ENCODE measurements around the gene CLCN7. TPM values are rescaled to one million over a fixed set of nuclear protein-coding genes. Genes with fewer than 3 reads are reported as not detected.

The CLCN7 gene, protein sequence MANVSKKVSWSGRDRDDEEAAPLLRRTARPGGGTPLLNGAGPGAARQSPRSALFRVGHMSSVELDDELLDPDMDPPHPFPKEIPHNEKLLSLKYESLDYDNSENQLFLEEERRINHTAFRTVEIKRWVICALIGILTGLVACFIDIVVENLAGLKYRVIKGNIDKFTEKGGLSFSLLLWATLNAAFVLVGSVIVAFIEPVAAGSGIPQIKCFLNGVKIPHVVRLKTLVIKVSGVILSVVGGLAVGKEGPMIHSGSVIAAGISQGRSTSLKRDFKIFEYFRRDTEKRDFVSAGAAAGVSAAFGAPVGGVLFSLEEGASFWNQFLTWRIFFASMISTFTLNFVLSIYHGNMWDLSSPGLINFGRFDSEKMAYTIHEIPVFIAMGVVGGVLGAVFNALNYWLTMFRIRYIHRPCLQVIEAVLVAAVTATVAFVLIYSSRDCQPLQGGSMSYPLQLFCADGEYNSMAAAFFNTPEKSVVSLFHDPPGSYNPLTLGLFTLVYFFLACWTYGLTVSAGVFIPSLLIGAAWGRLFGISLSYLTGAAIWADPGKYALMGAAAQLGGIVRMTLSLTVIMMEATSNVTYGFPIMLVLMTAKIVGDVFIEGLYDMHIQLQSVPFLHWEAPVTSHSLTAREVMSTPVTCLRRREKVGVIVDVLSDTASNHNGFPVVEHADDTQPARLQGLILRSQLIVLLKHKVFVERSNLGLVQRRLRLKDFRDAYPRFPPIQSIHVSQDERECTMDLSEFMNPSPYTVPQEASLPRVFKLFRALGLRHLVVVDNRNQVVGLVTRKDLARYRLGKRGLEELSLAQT
- polyA plus RNA-seq (ENCODE audit: insufficient read length in 12 of 12): 10 to 100 TPM in 11 of 12 donors, not detected in 1; 12.5 to 36.6 (median 24.0) TPM
- long read RNA-seq, donor 1, full-length matches to known transcripts: 7 of 7 reads
- long read RNA-seq, donor 1, partial matches to known transcripts: 0 of 7 reads
- long read RNA-seq, donor 1, other reads (novel, unspliced or antisense): 0 of 7 reads
- long read RNA-seq, donor 2, full-length matches to known transcripts: 7 of 7 reads
- long read RNA-seq, donor 2, partial matches to known transcripts: 0 of 7 reads
- long read RNA-seq, donor 2, other reads (novel, unspliced or antisense): 0 of 7 reads
- long read RNA-seq, donor 3, full-length matches to known transcripts: 4 of 4 reads
- long read RNA-seq, donor 3, partial matches to known transcripts: 0 of 4 reads
- long read RNA-seq, donor 3, other reads (novel, unspliced or antisense): 0 of 4 reads
- long read RNA-seq, donor 4: 0 reads
- long read RNA-seq, donor 5, full-length matches to known transcripts: 13 of 13 reads
- long read RNA-seq, donor 5, partial matches to known transcripts: 0 of 13 reads
- long read RNA-seq, donor 5, other reads (novel, unspliced or antisense): 0 of 13 reads
- long read RNA-seq, donor 6, full-length matches to known transcripts: 2 of 2 reads
- long read RNA-seq, donor 6, partial matches to known transcripts: 0 of 2 reads
- long read RNA-seq, donor 6, other reads (novel, unspliced or antisense): 0 of 2 reads
- long read RNA-seq, donor 7, full-length matches to known transcripts: 2 of 2 reads
- long read RNA-seq, donor 7, partial matches to known transcripts: 0 of 2 reads
- long read RNA-seq, donor 7, other reads (novel, unspliced or antisense): 0 of 2 reads
- long read RNA-seq, donor 8, full-length matches to known transcripts: 5 of 5 reads
- long read RNA-seq, donor 8, partial matches to known transcripts: 0 of 5 reads
- long read RNA-seq, donor 8, other reads (novel, unspliced or antisense): 0 of 5 reads
- long read RNA-seq, donor 9, full-length matches to known transcripts: 3 of 3 reads
- long read RNA-seq, donor 9, partial matches to known transcripts: 0 of 3 reads
- long read RNA-seq, donor 9, other reads (novel, unspliced or antisense): 0 of 3 reads
- long read RNA-seq, donor 10, full-length matches to known transcripts: 4 of 4 reads
- long read RNA-seq, donor 10, partial matches to known transcripts: 0 of 4 reads
- long read RNA-seq, donor 10, other reads (novel, unspliced or antisense): 0 of 4 reads
- long read RNA-seq, donor 11, full-length matches to known transcripts: 2 of 2 reads
- long read RNA-seq, donor 11, partial matches to known transcripts: 0 of 2 reads
- long read RNA-seq, donor 11, other reads (novel, unspliced or antisense): 0 of 2 reads

DNA sequence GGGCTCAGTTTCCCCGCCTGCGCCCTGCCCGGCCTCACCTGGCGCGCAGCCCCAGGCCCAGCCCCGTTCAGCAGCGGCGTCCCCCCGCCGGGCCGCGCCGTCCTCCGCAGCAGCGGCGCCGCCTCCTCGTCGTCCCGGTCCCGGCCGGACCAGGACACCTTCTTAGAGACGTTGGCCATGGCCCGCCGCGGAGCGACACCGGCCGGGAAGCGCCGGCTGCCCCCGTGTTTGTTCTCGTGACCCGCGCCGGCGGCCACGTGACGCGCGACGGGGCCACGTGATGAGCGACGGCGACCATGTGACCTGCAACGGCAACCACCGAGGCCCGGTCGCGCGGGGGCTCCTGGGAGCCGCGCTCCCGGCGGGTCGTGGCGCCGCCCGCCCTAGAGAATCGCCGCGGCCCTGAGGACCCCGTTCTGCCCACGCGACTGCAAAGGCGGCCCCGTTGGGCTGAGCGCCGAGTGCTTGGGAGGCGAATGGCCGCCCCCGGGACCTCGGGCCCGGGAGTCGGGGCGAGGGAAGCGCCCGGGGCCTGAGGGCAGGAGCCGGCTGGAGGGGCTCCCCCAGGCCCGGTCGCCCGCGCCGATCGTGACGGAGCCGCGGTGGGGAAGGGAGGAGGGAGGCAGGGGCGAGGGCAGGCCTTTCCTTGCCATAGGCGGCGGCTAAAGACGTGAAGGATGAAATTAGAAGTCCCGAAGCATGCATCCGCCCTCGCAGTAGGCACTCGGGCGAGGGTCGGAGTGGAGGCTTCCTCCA lies at the start of gene CLCN7:
Gene CLCN7, minus strand, starts transcription at position 233 of the 756 bp plus-strand sequence. Its CDS starts 54 bp downstream, at position 179.
- DNase-seq: peak; percentile 88

DNA sequence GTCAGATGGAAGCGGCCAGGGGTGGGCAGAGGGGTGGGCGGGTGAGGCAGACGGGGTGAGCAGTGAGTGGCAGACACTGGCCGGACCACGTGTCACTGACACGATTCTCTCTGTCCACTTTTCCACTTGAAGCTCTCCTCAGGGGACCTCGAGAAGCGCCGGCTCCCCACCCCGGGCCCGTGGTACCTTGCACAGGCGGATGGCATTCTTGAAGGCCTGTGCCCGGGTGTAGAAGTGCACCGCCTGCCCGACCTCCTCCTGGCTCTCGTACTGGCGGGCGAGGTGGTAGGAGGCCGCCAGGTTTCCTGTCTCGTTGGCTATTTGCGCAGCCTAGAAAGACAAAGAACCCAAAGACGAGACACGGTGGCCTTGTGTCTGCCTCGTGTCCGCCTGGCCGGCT lies 49.5 kb upstream of the CLCN7 start:
- DNase-seq: no peak

DNA sequence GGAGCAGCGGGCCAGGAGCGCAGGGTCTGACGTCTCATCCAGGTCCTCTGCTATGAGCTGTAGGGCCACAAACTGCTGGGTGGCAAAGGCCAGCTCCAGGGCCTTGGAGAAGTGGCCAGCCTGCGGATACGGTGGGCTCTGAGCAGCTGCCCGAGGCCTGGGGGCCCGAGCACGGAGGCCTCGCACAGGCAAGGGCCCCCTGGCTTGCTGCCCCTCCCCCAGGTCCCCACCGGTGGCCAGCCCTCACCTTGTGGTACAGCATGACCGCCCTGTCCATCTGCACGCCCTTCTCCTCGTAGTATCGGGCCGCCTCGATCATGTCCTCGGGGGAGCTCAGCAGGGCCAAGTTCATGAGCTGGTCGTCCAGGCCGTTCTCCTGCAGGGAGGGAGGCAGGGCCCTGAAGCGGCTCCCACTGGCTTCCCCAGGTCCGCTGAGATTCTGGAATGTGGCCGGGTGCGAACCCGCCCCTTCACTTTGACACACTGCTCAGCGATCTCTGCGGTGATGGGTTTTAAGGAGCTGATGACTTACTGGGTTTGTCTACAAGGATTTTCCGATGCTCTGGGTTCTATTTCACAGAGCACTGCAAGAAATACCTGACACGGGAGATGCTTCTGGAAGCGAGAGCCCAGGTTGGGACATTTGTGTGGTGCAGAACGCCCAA lies 48.9 kb upstream of the CLCN7 start:
- DNase-seq: no peak

DNA sequence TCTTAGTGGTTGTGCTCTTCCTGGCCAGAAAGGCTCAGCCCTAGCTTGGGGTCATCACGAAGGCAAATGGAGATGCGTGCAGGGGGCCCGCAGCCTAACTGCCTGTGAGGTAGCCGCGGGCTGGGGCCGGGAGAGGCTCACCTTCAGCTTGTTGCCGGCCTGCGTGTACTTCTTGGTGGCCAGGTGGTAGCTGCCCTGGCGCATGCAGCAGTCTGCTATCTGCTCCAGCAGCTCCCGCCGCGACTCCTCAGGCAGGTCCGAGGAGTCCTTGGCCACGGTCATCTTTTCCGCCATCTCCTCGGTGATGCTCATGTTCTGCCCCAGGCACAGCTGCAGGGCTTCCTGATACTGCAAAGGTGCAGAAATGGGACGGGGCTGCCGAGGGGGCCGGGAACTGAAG lies 45.6 kb upstream of the CLCN7 start:
- no peak for DNase-seq

DNA sequence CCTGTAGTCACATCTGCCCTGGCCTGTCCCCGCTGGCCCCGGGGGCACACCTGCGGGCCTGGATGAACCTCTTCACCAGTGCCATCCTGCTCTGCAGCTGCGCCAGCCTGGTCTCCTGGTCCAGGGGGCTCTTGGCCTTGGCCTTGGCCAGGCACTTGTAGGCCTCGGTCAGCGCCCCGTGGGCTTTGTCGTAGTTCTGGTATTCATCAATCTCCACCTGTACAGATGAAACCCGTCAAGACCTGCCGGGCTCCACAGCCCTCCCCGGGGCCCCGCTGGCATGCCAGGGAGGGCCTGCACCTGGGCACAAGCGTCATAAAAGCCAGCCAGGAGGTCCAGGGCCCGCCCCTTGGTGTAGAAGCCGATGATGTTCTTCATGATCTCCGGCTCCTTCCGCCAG lies 45.0 kb upstream of the CLCN7 start:
- DNase-seq: no peak

DNA sequence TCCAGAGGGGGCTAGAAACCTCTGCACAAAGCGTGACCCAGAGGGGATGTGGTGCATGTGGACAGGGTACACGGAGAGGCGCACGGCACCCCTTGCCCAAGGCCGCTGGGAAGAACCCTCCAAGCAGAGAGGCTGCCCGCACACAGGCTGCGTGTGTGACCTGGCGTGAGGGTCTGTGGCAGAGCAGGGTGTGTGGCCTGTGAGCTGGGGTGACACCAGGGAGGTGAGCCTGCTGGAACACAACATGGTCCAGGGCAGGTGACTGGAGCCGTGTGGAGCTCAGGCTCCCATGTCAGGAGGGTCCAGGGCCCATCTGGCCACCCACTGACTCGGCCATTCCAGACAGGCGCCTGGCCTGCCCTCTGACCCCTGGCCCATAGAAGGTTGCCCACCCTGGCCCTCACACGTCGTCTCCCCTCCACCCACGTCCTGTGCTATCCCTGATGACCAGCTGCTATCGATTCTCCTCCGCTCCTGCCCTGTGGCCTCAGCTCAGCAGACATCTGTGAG lies 43.9 kb upstream of the CLCN7 start:
- DNase-seq: no peak

DNA sequence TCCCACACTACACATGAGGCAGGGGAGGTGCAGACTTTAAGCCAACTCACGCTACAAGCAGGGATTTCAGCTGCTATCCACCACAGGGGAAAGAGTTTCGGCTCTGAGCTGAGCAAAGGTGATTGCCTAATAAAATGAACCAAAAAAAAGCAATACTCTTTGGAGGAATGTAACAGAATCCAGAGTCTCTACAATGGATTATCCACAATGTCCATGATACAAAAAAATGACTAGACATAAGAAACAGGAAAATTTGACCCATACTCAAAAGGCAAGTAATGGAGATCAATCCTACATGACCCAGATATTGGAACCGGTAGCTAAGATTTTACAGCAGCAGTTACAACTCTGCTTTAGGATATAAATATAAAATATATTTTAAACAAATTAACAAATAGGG lies 39.7 kb upstream of the CLCN7 start:
- DNase-seq: no peak

DNA sequence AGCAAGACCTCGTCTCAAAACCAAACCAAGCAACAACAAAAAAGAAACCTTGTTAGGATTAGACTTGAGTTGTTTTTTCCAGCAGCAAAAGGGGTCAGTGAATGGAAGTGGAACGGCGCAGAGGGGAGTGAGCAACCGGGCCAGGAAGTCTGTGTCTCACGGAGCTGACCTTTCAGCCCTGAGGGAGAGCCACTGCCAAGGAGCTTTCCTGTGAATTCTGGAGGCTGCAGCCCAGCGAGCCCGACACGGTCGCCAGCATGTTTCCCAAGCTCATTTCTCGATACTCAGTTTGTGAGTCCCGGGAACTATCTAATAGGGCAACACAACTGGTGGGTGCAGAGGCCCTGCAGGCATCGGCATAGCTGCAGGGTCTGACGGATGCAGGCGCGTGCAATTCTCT lies 37.9 kb upstream of the CLCN7 start:
- DNase-seq: no peak

DNA sequence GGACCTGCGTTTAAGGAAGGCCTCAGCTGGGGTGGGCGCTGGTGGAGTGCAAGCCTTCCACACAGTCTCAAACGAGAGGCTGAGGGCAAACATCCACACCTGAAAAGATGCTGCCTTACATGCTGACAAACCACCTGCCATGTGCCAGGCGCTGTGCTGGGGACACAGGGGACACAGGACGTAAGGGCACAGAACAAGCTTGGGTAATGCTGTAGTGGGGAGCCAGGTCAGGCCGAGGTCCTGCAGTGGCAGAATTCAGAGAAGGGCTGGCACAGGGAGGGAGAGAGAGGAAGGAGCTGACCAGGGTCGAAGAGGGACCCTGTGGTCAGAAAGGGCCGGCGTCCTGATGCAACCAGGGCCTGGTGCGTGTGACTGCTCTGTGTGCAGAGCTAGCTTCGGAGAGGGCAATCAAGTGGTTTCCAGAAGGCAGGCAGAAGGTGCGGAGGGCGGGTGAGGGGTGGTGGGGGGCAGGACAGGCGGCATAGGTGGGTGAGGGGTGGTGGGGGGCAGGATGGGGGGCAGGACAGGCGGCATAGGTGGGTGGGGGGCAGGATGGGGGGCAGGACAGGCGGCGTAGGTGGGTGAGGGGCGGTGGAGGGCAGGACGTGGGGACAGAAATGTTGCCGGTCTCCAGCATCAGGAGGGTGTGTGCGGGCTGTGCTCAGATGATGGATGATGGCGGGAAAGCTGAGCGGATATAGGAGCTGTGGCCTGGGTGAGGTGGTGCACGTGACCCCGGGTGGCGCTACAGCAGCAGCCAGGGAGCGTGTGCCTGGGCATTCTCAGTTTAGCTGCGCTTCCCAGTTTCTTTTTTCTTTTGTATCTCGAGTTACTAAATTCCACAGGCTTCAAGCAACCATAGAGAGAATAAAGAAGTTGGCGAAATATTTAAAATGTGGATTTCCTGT lies 37.1 kb upstream of the CLCN7 start:
- no peak for DNase-seq

DNA sequence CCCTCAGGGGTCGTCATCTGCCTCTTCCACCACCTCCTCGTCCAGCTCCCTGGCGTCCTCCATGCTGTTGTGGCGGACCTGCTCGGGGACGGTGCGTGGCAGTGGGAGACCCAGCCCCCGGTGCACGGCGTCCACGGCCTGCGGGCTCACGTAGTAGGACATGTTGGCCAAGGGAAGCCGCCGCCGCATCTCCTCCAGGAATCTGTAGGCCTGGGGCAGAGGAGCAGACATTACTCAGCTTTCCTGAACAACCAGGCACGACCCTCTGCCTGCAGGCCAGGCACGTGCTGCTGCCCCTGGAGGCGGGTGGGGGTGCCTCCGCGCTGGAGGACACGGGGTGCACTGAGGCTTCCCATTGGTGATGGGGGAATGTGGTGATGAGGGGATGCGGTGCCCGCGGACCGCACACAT lies 36.1 kb upstream of the CLCN7 start:
- no peak for DNase-seq

DNA sequence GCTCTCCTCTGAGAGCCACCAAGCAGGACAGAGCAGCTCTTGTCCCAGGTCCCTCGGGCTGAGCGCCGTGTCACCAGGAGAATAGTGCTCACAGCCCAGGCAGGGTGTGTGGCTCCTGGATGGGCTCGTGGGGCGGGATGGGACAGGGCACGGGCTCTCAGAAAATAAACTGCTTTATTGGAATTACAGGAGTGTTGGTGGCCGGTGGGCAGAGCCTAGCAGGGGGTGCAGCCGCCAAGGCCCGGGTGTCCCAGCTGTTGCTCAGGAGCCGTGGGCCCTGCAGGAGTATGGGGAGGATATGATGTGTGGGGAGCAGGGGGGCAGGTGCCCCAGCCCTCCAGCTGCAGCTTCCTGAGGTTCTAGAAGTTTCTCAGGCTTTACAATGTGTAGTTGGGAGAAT lies 35.4 kb upstream of the CLCN7 start:
- DNase-seq: no peak

DNA sequence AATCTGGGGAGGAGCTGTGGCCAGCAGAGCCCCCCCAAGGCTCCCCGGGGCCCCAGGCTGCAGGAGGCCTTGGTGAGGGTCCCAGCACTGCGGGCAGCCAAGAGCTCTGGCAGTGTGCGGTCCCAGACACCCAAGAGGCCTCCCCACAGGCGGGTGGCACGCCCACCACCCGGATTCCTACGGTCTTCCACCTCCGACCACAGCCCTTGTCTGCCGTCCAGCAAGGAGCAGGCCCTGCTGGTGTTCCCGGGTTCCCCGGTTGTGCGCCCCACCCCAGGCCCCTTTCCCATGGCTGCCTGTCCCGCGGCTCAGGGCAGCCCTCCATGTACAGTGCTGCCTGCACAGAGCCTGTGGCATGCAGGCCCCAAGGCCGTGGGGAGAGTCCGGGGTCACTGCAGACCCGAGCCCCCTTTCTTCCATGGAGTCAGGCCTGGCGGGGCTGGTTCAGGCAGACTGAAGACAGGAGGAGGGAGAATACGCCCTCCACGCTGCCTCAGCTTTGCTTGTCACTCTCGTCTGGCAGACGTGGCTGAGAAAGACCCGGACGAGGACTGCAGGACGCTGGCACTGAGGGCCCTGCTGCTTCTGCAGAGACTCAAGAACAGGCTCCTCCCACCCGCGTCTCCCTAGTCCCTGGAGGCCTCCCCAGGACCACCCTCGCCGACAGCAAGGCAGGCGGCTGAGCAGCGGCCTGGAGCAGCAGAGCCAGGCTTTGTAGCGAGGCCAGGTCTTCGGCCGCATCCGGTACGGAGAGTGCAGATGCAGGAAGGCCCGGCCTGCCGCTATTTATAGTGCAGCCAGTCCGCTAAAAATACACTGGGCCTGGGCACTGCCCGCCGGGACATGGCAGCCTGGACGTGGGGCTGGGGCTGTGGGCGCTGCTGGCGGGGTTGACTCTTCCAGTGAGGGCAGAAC lies 34.7 kb upstream of the CLCN7 start:
- no peak for DNase-seq

DNA sequence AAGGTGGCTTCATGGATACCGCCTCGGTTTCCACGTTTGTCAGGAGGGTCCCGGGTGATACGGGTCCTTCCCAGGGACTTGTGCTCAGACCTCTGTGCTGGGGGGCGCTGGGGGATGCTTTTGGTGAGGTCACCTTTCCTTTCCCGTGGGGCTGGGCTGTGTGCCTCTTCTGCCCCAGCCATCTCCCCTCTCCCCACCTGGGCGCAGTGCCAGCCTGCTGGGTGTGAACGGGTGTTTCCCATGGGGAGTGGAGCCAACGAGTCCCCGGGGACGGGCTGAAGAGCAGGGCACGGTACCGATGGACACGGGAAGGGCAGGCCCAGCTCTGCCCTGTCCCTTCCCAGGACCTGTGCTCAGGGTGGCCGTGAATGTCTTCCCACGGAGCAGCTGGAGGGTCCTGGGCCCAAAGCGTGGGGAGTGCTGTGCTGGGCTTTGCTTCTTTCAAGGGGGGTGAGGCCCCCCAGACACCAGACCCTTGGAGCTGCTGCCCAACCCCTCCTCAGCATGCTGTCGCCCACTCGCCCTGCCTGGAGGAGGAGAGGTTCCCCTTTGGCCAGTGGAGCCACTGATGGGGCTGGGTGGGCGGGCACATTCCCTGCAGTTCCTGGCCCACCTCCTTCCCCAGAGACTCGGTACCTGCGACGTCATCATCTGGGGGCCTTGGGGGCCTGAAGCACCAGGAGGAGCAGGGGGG lies 33.8 kb upstream of the CLCN7 start:
- no peak for DNase-seq

DNA sequence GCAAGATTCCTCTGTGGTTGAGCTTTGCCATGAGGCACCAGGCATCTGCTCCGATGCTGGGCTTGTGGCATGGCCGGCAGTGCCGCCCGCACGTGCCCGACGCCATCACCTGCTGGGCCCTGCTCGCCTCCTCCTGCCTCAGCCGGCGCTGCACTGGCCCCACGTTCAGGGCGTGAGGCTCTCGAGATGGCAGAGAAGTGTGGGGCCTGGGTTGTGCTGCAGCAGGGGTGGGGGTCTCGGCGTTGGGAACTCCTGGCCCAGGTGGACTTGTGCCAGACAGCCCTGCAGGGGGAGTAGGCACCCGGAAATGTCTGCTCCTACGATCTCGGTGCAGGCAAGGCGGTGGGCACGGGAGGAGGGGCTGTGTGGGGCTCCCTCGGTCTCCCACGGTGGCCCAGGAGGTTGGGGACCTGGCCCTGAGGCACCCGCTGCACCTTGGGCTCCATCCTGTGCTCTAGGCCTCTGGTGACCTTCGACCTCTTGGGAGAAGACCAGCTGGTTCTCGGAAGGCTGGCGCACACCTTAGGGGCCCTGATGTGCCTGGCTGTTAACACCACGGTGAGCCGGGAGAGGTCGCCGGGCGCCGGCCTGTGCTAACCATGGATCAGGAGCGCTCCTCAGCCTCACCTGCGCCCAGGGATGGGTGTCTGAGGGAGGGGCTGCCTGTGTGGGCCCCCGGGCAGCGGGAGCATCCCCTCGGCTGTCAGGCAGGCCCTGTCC lies 31.8 kb upstream of the CLCN7 start:
- no peak for DNase-seq

DNA sequence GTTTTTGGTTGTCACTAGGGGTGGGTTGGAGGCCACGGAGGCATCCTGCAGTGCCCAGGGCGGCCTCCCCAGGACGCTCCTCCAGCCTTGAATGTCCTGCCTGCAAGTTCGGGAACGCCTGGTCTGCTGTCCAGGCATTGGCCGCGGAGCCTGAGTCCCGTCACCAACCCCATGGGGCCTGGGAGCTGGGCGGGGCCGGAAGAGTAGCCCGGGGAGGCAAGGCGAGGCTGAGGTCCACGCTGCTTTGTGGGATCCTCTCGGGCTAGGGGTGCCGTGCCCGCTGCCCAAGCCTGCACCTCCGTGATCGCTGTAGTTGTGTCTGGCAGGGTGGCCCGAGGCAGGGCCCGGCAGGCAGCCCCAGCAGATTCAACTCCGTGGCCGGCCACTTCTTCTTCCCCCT lies 31.1 kb upstream of the CLCN7 start:
- no peak for DNase-seq
